ENCODE results near the gene SMARCA4. TPM values are rescaled to one million over a fixed set of nuclear protein-coding genes. Genes with fewer than 3 reads are reported as not detected.

The SMARCA4 gene
- total RNA-seq, 1 experiment from 2014 or later, result 105 TPM

DNA sequence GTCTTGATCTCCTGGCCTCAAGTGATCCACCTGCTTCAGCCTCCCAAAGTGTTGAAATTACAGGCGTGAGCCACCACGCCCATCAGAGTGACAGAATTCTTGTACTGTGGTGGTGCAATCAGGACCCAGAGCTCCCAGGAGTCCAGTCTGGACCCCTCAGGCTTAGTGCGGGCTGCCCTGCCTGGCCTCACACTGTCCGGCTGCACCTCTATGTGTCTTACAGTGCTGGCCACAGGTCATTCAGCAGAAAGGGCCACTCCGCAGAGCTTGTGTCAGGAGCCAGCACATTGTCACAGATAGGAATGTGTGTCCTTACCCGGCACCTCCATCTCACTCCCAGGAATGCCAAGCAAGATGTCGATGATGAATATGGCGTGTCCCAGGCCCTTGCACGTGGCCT is 49.2 kb downstream of the SMARCA4 start:
- no peak for DNase-seq (ENCODE audit: low read depth)

DNA sequence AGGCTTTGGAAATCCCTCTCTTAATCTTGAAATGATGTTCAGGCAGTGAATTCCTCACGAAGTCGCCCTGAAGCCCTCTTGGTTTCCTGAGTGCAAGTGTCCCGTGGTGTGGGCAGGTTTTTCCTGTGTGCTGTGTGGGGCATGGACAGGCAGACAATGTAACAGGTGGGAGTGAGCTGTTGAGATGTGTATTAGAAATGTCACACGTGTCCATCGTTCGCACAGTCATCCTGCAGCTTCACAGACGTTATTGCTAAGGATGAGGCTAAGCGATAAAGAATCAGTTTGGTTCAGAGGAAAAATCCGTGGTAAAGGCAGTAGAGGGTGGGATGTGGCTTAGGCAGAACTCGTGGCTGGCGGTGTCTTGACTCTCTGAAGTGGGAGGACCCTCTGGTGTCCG is 51.7 kb downstream of the SMARCA4 start:
- no peak for DNase-seq (ENCODE audit: low read depth)

- DNase-seq (ENCODE audit: low read depth), result no peak
These were observed 52.9 kb downstream of the SMARCA4 start for GRCh38 chr19:11013771-11014170.

GRCh38 chr19:11014403-11014911 is 53.6 kb downstream of the SMARCA4 start:
- DNase-seq (ENCODE audit: low read depth), result no peak

GRCh38 chr19:11016631-11017030 is 55.8 kb downstream of the SMARCA4 start:
- DNase-seq (ENCODE audit: low read depth), result no peak

DNA sequence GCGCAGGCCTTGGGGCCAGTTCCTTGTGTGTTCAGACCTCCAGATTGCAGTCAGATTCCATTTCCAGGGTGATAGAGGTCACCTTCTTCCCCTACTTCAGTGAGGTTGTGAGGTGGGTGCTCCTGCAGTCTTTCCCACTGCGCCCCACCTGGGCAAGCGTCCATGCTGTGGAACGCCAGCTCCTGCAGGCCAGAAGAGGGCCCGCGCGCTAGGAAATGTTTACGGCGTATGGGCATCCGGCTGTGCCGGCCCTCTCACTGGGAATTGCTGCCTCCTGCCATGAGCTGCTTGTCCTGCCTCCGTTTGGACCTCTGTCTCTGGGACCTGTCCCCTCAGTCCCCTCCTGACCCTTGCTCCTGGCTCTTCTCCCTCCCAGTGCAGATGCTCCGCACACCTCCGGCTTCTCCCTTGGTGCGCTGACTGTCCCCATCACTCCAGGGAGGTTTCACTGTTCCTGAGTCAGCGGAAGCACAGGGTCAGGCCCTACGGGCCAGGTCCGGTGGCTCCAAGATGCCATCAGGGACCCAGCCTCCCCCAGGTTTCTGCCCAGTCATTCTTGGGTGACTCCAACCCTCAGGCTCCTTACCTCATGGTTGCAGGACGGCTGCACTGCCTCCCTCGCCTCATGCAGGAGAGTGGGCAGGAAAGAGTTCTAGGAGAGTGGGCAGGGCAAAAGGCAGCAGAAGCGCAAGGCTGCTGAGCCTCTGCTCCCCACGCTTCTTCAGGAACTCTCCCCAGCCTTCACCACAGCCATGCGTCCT is 56.6 kb downstream of the SMARCA4 start:
- no peak for DNase-seq (ENCODE audit: low read depth)

DNA sequence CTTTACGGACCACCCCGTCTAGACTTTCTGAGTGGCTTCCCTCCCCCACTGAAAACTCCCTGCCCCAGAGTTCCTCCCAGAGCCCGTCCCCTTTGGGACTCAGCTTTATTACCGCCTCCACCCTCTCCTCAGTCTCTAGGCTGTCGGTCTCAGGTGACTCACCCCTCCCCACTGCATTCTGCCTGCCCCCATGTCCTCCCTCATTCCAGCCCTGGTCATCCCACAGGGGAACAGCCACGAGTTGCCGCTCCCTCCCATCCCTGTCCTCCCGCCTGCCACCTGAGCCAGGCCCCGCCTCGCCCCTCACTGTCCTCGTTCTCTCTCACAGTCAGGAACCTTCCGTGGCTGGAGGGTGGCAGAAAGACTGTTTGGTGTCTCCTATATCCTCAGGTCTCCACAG is 57.3 kb downstream of the SMARCA4 start:
- no peak for DNase-seq (ENCODE audit: low read depth)

DNA sequence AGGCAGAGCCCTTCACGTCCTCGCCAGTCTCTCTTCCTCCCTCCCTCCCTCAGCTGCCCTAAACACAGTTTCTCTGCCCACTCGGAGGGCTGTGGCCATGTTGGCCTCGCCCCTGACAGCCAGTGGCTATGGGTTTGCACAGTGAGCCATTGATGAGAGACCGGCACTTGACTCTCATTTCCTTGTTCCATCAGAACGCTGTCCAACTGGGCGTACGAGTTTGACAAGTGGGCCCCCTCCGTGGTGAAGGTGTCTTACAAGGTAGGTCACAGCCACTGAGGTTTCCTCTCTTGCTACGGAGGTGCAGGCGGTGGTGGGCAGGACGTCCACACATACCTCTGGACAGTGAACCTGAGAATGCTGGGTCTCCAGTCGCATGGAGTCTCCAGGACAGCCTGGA is 57.9 kb downstream of the SMARCA4 start:
- DNase-seq (ENCODE audit: low read depth), result no peak

DNA sequence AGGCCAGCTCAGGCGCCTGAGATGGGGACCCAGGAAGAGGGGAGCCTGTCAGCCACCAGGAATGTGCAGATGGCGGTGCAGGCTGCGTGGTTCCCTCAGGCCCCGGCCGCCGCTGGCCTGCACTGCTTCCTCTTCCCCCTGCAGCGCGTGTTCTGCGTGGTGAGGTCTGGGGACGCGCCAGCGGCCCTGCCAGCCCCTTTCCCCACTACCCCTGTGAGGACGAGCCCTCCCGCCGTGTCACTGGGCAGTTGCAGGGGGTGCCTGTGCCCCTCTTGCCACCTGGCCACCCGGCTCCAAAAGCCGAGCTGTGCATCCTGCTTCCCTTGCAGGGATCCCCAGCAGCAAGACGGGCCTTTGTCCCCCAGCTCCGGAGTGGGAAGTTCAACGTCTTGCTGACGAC is 58.4 kb downstream of the SMARCA4 start:
- DNase-seq (ENCODE audit: low read depth), result no peak

GRCh38 chr19:11019824-11020223 is 59.0 kb downstream of the SMARCA4 start:
- no peak for DNase-seq (ENCODE audit: low read depth)

DNA sequence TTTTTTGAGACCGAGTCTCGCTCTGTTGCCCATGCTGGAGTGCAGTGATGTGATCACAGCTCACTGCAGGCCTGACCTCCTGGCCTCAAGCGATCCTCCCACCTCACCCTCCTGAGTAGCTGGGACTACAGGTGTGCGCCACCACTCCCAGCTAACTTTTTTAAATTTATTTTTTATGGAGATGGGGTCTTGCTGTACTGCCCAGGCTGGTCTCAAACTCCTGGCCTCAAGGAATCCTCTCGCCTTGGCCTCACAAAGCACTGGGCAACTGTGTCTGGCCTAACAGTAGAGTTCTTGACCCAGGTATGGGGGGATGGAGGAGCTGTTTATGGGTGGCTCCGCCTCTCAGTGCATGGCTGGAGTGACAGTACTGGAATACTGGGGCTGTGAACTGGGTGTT is 59.6 kb downstream of the SMARCA4 start:
- DNase-seq (ENCODE audit: low read depth), result no peak

DNA sequence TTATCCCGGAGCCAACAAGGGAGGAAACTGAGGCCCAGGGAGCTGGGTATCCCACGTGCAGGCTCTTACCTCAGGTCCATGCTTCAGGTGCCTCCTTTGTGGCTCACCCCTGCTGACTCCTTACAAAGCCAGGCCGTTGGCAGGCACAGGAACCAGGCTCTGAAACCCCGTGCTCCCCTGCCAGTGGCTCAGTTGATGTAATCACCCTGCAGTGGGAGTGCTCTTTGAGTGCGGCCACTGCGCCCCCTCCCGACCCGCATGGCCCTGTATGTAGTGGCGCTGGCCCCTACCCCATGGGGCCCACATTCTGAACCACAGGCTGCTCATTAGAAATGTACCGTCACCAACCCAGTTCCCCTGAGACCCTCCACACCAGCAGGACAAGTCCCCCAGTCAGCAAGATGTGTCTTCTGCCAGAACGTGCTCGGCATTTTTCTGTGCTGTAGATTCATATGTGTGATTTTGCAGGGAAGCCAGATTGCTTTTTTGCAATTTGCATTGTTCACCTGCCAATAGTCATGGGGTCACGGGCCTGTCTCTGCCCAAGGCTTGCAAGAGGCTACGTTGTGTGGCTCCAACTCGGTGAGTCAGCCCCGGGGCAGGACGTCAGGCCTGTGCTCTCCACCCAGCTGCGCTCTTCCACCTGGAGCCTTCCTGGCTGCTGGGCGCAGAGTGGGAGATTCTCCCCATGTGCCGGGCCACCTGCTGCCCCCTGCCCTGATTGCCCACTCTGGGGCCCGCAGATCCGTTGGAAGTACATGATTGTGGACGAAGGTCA is 60.3 kb downstream of the SMARCA4 start:
- DNase-seq (ENCODE audit: low read depth), result no peak

DNA sequence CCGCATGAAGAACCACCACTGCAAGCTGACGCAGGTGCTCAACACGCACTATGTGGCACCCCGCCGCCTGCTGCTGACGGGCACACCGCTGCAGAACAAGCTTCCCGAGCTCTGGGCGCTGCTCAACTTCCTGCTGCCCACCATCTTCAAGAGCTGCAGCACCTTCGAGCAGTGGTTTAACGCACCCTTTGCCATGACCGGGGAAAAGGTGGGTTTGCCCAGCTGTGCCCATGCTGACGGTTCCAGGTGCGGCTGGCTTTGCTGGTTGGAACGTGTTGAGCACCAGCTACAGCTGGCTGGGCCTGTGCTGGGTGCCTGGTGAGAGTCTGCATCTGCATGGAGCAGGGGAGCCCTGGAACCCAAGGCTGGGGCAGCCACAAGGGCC is 60.9 kb downstream of the SMARCA4 start:
- DNase-seq (ENCODE audit: low read depth), result no peak

DNA sequence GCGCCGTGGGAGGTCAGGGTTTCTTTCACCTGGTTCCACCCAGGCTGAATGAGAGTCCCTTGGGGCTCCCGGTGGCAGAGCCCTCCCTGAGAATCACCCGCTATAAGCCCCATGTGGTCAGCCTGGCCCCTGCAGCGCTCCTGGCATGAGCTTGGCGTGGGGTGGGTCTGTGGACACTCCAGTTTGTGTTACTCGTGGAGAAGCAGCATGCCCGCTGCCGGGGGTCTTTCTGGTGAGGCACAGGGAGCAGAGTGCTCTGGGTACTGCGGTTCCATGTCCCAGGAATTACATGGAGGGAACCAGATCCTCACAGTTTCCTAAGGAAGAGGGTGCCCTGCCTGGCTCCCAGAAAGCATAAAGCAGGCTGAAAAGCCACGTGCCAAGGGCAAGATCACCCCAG is 62.2 kb downstream of the SMARCA4 start:
- DNase-seq (ENCODE audit: low read depth), result no peak

- DNase-seq (ENCODE audit: low read depth), result no peak
These were observed 62.9 kb downstream of the SMARCA4 start for GRCh38 chr19:11023710-11024109.

DNA sequence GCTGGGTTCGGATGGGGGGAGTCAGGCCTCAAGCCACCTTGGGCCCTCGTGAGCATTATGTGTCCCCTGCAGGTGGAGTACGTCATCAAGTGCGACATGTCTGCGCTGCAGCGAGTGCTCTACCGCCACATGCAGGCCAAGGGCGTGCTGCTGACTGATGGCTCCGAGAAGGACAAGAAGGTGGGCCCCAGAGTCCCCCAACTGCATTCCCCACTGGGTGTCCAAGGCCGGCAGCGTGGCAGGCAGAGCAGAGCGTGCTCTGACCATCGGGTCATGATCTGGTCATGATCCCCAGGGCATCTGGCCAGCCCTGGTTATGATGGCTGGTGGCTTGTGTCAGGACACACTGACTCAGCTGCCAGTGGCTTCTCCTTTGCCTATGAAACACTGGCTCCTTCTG is 63.4 kb downstream of the SMARCA4 start:
- no peak for DNase-seq (ENCODE audit: low read depth)

- DNase-seq (ENCODE audit: low read depth), result no peak
These were observed 64.2 kb downstream of the SMARCA4 start for GRCh38 chr19:11025006-11025405.

- DNase-seq (ENCODE audit: low read depth), result no peak
These were observed 64.6 kb downstream of the SMARCA4 start for GRCh38 chr19:11025445-11025844.

DNA sequence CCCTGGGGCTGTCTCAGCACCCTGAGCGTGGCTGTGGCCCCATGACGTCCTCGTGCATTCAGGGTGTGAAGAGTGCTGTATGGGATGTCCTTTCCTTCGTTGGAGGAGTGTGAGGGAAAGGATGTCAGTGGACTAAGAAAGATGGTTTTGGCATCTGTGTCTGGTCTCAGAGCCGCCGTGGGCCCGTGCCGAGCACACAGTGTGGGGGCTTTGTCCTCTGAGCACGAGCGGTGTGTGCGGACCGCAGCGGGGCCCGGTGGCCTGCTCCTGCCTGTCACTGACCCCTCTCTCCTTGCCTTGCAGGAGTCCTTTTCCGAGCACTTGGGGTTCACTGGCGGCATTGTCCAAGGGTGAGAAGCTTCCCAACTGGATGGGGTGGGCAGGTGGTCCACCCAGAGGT is 65.2 kb downstream of the SMARCA4 start:
- no peak for DNase-seq (ENCODE audit: low read depth)

GRCh38 chr19:11027381-11027780 is 66.6 kb downstream of the SMARCA4 start:
- no peak for DNase-seq (ENCODE audit: low read depth)

GRCh38 chr19:11028146-11028545 is 67.3 kb downstream of the SMARCA4 start:
- DNase-seq (ENCODE audit: low read depth), result no peak

DNA sequence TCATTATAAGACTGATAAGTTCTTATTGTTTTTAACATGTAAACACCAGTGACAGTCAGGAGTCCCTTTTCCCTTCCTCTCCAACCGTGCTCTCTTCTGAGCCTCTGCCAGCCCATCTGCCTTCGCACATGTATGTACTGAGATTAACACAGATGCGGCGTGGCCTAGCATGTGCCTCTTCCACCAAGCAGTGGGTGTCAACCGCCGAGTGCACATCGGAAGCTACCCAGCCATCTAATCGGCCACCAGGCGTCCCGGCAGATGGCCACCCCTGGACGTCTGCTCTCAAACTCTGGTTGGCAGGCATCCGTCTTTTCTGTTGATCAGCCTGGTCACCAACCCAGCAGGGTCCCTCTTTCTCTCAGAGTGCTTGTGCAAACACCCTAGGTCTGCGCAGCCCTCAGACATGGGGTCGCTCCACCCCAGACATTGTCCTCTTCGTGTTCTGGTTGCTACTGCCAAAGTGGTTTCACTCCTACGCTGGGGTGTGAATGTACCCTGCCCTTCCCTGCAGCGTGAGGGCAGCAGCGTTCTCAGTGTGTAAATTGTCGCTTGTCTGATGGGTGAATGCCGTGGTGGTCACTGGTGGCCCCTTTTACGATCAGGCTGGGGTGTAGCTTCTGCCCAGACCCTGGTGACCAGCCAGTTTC is 70.7 kb downstream of the SMARCA4 start:
- DNase-seq (ENCODE audit: low read depth), result no peak

Measured in LHCN-M2 (cell line).